ENCODE data around the gene C10orf143. TPM values are rescaled to one million over a fixed set of nuclear protein-coding genes. Genes with fewer than 3 reads are reported as not detected.

C10orf143 gene
- total RNA-seq (1.6 TPM), polyA plus RNA-seq (7.7 TPM)

DNA sequence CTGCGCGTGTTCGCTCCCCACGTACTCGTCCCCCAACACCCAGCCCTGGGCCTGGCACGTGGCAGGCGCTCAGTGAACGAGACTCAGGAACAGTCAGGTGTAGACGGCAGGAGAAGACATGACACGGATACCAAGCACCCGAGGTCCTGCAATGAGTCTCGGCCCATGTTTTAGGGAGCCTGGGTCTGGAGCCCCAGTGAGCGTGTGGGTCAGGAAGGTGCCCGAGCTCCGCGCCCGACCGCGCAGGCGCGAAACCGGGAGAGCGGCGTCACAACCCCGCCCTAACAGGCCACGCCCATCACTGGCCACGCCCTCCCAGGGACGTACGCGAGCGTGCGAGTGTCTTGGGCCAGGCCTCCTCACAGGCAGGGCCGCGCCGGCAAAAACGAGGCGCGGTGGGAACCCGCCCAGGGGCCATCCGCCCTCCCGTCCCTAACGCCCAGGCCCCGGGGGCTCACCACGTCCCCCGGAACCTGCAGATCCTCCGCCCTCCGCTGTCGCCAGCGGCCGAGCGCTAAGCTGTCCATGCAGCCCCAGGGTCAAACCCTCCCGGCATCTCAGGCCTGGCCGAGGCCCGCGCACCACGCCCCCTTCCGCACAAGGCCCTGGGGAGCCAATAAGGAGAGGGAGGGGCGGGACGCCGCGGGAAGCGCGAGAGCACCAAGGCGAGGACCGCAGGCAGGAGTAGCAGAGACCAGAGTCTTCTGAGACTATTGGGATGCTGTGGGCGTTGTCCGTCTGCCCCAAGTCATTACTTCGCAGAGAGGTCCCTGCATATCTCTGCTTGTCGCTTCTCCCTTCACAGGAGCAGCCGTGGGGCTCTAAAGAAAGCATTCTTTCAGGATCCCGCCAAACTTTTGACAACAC lies at the start of gene C10orf143:
C10orf143 (minus strand) TSS at position 585 of the 867 bp plus-strand sequence; CDS start at position 527, 58 bp downstream.
- Histone ChIP-seq H3K36me3 (ENCODE audit: insufficient read depth) (no peaks in the 10 kb centered on the region), H3K27ac (ENCODE audit: low read depth) (peak within 1 kb of the TSS; percentile 90), H3K4me1 (ENCODE audit: insufficient read depth) (no peaks in the 10 kb centered on the region), H3K4me3 (ENCODE audit: low read depth, low read length) (peak within 1 kb of the TSS; percentile 77)
- WGBS = under 1% methylated on average over 71 of the region's 71 CpGs
- DNase-seq (ENCODE audit: extremely low spot score) = peak; percentile 94

DNA sequence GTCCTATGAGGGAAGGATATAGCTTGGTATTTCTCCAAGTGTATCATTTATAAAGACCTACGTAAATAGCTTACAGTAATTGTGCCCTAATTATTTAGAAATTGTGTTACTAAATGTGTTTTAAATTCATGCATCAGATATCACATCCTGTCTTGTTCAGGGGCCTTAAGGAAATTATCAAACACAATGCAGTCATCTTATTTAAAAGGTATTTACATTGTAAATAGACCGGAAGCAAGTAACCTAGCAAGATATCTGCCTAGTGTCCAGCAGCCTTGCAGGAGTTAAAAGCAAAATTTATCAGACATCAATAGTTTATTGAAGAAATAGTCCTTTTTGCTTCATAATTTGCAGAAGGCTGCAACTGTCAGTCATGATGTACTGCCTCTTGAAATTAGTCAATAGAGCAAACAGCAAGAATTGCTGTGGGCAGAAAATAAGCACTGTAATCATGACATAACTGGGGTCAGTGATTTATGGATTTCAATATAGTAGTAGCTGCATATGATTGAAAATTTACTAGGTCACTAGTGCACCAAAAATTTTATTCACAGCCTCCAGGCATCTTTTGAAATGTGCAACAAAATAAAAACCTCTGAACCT lies 48.7 kb upstream of the C10orf143 start:
- Histone ChIP-seq H3K4me3 (ENCODE audit: low read depth, low read length) (no peak overlapping the region), H3K27ac (ENCODE audit: low read depth) (no peak overlapping the region), H3K4me1 (ENCODE audit: insufficient read depth) (no peaks in the 10 kb centered on the region), H3K36me3 (ENCODE audit: insufficient read depth) (peaks cover 2% of the 10 kb centered on the region)
- 73% methylated on average over 2 of the region's 2 CpGs for WGBS
- DNase-seq (ENCODE audit: extremely low spot score) = no peak

DNA sequence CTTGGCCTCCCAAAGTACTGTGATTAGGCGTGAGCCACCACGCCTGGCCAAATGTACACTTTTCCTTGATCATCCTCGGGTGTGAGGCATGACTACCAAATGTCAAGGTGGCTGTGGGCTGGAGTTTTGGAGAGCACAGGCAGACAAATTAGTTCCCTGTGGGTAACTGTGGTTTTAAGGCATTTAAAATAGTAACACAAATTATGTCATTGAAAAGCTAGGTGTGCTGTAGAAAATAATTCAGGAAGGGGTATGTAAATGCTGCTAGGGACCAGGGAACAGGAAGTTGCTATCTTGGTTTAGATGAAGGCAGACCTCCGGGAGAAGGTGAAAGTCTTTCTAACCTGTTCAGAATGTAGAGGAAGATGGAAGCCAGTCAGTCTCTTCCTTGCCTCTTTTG lies 35.4 kb upstream of the C10orf143 start:
- H3K4me3 ChIP-seq (ENCODE audit: low read depth, low read length) = no peak overlapping the region
- 82% methylated on average over 4 of the region's 4 CpGs for WGBS
- DNase-seq (ENCODE audit: extremely low spot score) = no peak

DNA sequence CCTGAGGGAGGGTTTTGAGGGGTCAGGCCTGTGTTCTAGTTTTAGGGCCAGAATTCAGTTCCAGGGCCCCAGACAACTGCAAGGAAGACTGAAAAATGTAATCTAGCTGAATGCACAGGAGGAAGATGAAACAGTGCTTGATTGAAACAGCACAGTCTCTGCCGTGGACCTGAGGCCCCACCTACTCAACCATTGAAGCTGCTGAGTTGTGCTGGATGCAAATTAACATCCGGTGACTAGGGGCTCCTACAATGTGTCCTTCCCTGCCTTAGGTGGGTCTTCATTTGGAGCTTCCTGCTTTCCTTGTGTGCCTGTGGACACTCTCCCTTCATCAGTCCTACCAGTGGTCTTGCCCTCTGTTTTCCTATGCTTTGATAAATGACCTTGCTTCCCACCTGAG lies 31.2 kb upstream of the C10orf143 start:
- Histone ChIP-seq H3K36me3 (ENCODE audit: insufficient read depth) (peaks cover 4% of the 10 kb centered on the region), H3K27ac (ENCODE audit: low read depth) (no peak overlapping the region), H3K4me3 (ENCODE audit: low read depth, low read length) (no peak overlapping the region), H3K4me1 (ENCODE audit: insufficient read depth) (peaks cover 2% of the 10 kb centered on the region)
- no peak for DNase-seq (ENCODE audit: extremely low spot score)
- WGBS = 44% methylated on average over 2 of the region's 2 CpGs

More for the DNA sequence above, 35.4 kb upstream of the C10orf143 start:
- Histone ChIP-seq H3K4me1 (ENCODE audit: insufficient read depth) (no peaks in the 10 kb centered on the region), H3K27ac (ENCODE audit: low read depth) (no peak overlapping the region), H3K36me3 (ENCODE audit: insufficient read depth) (peaks cover 4% of the 10 kb centered on the region)

DNA sequence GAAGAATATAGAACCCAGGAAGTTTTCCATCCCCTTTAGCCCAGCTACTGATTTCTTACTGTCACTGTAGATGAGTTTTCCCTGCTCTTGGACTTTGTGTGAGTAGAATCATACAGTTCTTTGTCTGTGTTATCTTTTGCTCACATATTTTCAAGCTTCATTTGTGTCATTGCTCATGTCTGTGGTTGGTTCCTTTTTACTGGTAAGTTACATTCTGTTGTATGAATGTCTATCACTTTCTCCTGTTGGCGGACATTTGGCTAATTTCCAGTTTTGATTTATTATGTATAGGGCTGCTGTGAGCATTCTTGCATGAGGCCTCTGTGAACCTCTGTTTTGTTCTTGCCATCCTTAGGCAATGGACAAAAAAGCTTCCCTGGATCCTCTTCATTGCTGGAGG lies 30.8 kb upstream of the C10orf143 start:
- Histone ChIP-seq H3K27ac (ENCODE audit: low read depth) (no peak overlapping the region), H3K4me3 (ENCODE audit: low read depth, low read length) (no peak overlapping the region), H3K4me1 (ENCODE audit: insufficient read depth) (peaks cover 2% of the 10 kb centered on the region), H3K36me3 (ENCODE audit: insufficient read depth) (peaks cover 4% of the 10 kb centered on the region)
- 62% methylated on average over 1 of the region's 1 CpG for WGBS
- DNase-seq (ENCODE audit: extremely low spot score) = no peak

DNA sequence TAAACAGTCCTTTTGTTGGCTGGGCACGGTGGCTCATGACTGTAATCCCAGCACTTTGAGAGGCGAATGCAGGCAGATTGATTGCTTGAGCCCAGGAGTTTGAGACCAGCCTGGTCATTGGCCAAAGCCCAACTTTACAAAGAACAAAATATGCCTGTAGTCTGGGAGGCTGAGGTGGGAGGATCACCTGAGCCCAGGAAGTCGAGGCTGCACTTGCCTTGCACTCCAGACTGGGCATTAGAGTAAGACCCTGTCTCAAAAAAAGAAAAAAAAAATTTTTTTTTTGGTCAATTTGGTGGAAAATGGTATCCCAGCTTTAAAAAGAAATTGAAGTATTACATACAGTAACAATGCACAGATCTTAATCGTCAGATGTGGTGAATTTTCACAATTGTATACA lies 30.4 kb upstream of the C10orf143 start:
- WGBS = 81% methylated on average over 4 of the region's 4 CpGs
- H3K4me1 ChIP-seq (ENCODE audit: insufficient read depth) = peaks cover 2% of the 10 kb centered on the region

DNA sequence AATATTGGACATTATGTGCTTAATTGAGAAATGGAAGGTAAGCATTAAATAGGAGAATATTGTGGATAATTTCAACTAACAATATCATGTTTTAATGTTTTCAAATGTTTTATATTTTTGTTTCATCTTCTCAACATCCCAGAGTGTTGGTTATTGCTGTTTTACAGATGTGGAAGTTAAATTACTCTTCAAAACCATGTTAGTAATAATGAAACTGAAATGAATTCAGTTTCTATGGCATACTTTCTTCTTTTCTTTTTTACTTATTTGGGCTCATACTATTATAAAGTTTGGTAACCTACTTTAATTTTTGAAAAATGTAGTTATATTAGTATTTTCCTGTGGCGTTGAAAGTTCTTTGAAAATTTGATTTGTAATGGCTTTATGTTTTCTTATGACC lies 29.8 kb upstream of the C10orf143 start:
- DNase-seq (ENCODE audit: extremely low spot score) = no peak
- H3K36me3 ChIP-seq (ENCODE audit: insufficient read depth) = no peaks in the 10 kb centered on the region
- no peak overlapping the region for H3K4me3 ChIP-seq (ENCODE audit: low read depth, low read length)
- H3K4me1 ChIP-seq (ENCODE audit: insufficient read depth) = peaks cover 2% of the 10 kb centered on the region
- no peak overlapping the region for H3K27ac ChIP-seq (ENCODE audit: low read depth)
- 95% methylated on average over 1 of the region's 1 CpG for WGBS

More for the DNA sequence above, 30.4 kb upstream of the C10orf143 start:
- DNase-seq (ENCODE audit: extremely low spot score) = no peak
- no peak overlapping the region for H3K27ac ChIP-seq (ENCODE audit: low read depth)
- H3K36me3 ChIP-seq (ENCODE audit: insufficient read depth) = peaks cover 4% of the 10 kb centered on the region
- no peak overlapping the region for H3K4me3 ChIP-seq (ENCODE audit: low read depth, low read length)

DNA sequence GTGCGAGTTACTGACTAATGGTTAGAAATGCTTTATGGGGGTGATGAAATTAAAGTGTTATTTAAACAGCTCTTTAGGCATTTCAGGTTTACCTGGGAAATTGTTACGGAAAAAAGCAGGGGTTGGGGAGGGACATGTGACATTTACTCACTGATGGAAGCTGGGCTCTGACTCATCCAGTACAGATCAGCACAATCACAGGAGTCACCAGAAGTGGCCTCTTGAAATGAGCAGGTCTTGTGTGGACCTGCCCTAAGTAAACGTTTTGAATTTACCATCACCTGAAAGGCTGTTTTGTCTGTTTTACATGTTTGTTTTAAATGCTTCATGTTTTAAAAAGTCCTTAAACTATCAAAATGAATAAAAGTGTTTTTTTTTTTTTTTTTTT lies 27.8 kb upstream of the C10orf143 start:
- WGBS = 77% methylated on average over 3 of the region's 3 CpGs
- Histone ChIP-seq H3K27ac (ENCODE audit: low read depth) (no peak overlapping the region), H3K36me3 (ENCODE audit: insufficient read depth) (no peaks in the 10 kb centered on the region), H3K4me3 (ENCODE audit: low read depth, low read length) (no peak overlapping the region), H3K4me1 (ENCODE audit: insufficient read depth) (peaks cover 2% of the 10 kb centered on the region)
- peak; percentile 76 for DNase-seq (ENCODE audit: extremely low spot score)

DNA sequence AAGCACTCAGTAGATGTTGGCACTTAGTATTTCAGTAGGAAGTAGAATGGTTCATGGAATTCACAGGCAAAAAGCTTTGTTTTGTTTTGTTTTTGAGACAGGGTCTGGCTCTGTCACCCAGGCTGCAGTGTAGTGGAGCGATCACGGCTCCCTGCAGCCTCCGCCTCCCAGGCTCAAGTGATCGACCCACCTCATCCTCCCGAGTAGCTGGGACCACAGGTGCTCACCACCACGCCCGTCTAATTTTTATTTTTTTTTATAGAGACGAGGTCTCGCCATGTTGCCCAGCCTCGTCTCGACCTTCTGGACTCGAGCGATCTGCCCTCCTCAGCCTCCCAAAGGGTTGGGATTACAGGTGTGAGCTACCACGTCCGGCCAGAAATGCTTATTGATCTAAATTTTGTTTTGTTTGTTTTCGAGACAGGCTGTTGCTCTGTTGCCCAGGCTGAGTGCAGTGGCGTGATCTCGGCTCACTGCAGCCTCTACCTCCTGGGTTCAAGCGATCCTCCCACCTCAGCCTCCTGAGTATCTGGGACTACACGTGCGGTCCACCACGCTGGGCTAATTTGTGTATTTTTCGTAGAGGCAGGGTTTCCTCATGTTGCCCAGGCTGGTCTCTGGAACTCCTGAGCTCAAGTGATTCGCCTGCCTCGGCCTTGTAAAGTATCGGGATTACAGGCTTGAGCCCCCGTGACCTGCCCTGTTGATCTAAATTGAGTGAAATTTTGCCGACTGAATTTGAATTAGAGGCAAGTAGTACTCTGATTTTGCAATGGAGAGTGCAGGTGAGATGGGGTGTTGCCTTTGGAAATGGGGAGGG lies 27.2 kb upstream of the C10orf143 start:
- Histone ChIP-seq H3K36me3 (ENCODE audit: insufficient read depth) (no peaks in the 10 kb centered on the region), H3K4me1 (ENCODE audit: insufficient read depth) (peaks cover 2% of the 10 kb centered on the region), H3K27ac (ENCODE audit: low read depth) (no peak overlapping the region), H3K4me3 (ENCODE audit: low read depth, low read length) (no peak overlapping the region)
- no peak for DNase-seq (ENCODE audit: extremely low spot score)
- 89% methylated on average over 28 of the region's 28 CpGs for WGBS

DNA sequence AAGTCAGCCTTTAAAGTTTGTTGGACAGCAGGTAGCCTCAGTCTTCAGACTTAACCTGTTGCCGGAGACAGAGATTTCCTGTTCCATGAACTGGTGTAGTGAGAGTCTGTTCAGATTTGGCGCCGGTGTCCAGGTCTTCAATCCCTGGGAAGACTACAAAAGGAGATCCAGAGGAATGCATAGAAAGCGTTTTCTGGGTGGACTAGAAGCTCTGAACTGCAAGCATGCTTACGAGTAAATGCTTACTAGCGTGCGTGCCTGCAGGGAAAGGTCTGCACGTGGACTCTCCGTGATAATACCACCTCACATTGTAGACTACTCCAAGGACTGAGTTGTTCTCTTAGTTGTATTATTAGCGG lies 26.4 kb upstream of the C10orf143 start:
- no peak overlapping the region for H3K27ac ChIP-seq (ENCODE audit: low read depth)
- WGBS = 2% methylated on average over 10 of the region's 10 CpGs
- no peaks in the 10 kb centered on the region for H3K36me3 ChIP-seq (ENCODE audit: insufficient read depth)
- peaks cover 2% of the 10 kb centered on the region for H3K4me1 ChIP-seq (ENCODE audit: insufficient read depth)
- peak overlapping the region; percentile 94 for H3K4me3 ChIP-seq (ENCODE audit: low read depth, low read length)
- no peak for DNase-seq (ENCODE audit: extremely low spot score)

DNA sequence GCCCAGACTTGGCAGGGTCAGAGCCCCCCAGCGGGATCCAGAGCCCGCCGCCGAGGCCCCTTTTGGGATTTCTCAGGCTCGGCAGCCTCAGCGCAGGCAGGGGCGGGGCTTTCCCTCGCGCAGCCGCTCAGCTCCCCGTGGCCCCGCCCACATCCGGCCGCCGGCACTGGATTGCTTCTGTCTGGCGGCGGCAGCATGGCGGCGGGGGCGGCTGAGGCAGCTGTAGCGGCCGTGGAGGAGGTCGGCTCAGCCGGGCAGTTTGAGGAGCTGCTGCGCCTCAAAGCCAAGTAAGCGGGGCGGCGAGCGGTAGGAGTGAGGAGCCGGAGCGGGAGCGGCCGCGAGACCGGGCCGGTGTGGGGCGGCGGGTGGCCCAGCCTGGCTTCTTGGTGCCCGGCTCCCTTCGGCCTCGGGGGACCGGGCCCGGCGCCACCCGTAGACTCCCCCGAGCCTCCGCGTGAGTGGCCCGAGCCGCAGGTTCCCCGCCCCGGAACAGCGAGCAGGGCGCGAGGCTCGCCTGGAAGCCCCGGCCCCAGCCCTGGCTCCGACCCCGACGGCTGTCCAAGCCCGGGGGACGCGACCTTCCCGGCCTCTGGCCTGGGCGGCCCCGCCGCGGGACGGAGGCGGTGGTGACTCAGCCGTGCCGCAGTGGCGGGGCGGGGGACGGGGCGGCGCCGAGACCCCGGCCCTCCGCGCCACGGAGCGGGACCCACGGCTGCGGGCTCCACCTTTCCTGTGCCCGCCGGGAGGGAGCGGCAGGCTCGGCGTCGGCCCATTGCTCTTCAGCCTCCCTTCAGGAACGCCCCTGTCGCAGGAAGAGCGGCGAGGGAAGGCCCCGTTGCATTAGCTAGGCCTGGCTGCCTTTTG lies 25.8 kb upstream of the C10orf143 start, which contains the start of gene GLRX3:
GLRX3 (plus strand) TSS at position 166 of the 864 bp plus-strand sequence; CDS start at position 196, 30 bp downstream.
- peaks cover 2% of the 10 kb centered on the region for H3K4me1 ChIP-seq (ENCODE audit: insufficient read depth)

DNA sequence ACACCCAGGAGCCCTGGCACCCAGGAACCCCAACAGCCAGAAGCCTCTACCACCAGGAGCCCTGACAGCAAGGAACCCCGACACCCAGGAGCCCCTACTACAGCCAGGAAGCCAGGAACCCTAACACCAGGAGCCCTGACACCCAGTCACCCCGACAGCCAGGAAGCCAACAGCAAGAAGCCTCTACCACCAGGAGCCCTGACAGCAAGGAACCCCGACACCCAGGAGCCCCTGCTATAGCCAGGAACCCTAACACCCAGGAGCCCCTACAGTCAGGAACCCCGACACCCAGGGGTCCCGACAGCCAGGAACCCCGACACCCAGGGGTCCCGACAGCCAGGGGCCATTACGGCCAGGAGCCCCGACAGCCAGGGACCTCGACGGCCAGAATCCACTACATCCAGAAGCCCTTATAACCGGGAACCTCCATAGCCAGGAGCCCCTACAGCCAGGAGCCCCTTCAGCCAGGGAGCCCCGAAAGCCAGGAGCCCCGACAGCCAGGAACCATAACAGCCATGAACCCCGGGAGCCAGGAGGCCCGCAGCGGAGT lies 25.1 kb upstream of the C10orf143 start:
- DNase-seq (ENCODE audit: extremely low spot score) = no peak
- 24% methylated on average over 17 of the region's 17 CpGs for WGBS
- Histone ChIP-seq H3K4me3 (ENCODE audit: low read depth, low read length) (peak overlapping the region; percentile 94), H3K4me1 (ENCODE audit: insufficient read depth) (peaks cover 2% of the 10 kb centered on the region), H3K27ac (ENCODE audit: low read depth) (no peak overlapping the region), H3K36me3 (ENCODE audit: insufficient read depth) (no peaks in the 10 kb centered on the region)

More for the DNA sequence above, 25.8 kb upstream of the C10orf143 start, which contains the start of gene GLRX3:
- DNase-seq (ENCODE audit: extremely low spot score) = peak; percentile 41
- peak within 1 kb of the TSS; percentile 94 for H3K4me3 ChIP-seq (ENCODE audit: low read depth, low read length)
- H3K27ac ChIP-seq (ENCODE audit: low read depth) = peak within 1 kb of the TSS; percentile 83
- under 1% methylated on average over 96 of the region's 96 CpGs for WGBS
- H3K36me3 ChIP-seq (ENCODE audit: insufficient read depth) = no peaks in the 10 kb centered on the region

Data from urinary bladder (tissue), 4 donors.